GM12878 (cell line): Measurements from ENCODE around the gene DENND1A. TPM values are rescaled to one million over a fixed set of nuclear protein-coding genes. Genes with fewer than 3 reads are reported as not detected.

Experiments used
- CBX3 ChIP-seq: fragments of 200-600 bp; sonication (generic); IDR thresholded peaks from 2 replicates; pipeline ENCODE4 v1.6.1; 2016; ENCODE audit warnings: low read depth, borderline replicate concordance
- IKZF1 ChIP-seq: fragments of 450-650 bp; conservative IDR thresholded peaks from 2 replicates; pipeline ENCODE4 v1.6.1; 2017; ENCODE audit warnings: antibody characterized with exemption, mild to moderate bottlenecking
- IKZF2 ChIP-seq, 2 experiments: fragments of 450-650 bp; IDR thresholded peaks; 2 replicates each; pipeline ENCODE4 v1.6.1; 2017; ENCODE audit warnings: mild to moderate bottlenecking in 2 of 2, moderate library complexity in 2 of 2
- KAT2A ChIP-seq: conservative IDR thresholded peaks from 2 replicates; pipeline ENCODE4 v1.6.1; 2011; ENCODE audit warnings: low read depth, low read length; ENCODE audit not compliant: control insufficient read depth
- MEF2B ChIP-seq: fragments of 450-650 bp; IDR thresholded peaks from 2 replicates; pipeline ENCODE4 v1.6.1; 2018; ENCODE audit warnings: mild to moderate bottlenecking, moderate library complexity; ENCODE audit not compliant: partially characterized antibody, poor library complexity, severe bottlenecking
- MTA2 ChIP-seq: fragments of 450-650 bp; IDR thresholded peaks from 2 replicates; pipeline ENCODE4 v1.6.1; 2016; ENCODE audit warnings: low read depth, mild to moderate bottlenecking, moderate library complexity
- NFIC ChIP-seq: IDR thresholded peaks from 2 replicates; pipeline ENCODE4 v1.6.1; 2012; ENCODE audit warnings: low read depth, mild to moderate bottlenecking, inconsistent platforms, low read length, moderate library complexity
- NR2C2 ChIP-seq: IDR thresholded peaks from 2 replicates; pipeline ENCODE4 v1.6.1; 2011; ENCODE audit warnings: borderline replicate concordance, low read depth; ENCODE audit not compliant: control insufficient read depth, insufficient read length
- PAX8 ChIP-seq: fragments of 450-650 bp; IDR thresholded peaks from 2 replicates; pipeline ENCODE4 v1.6.1; 2017; ENCODE audit warnings: mild to moderate bottlenecking, moderate library complexity
- RUNX3 ChIP-seq: IDR thresholded peaks from 2 replicates; pipeline ENCODE4 v1.6.1; 2012; ENCODE audit warnings: low read length, inconsistent platforms
- SMAD1 ChIP-seq: fragments of 450-650 bp; IDR thresholded peaks from 2 replicates; pipeline ENCODE4 v1.6.1; 2018; ENCODE audit warnings: mild to moderate bottlenecking, low read depth; ENCODE audit not compliant: partially characterized antibody
- SP1 ChIP-seq: IDR thresholded peaks from one replicate; pipeline ENCODE4 v1.6.1; 2011; ENCODE audit warnings: low read depth, low read length
- SUPT20H ChIP-seq: IDR thresholded peaks from 2 replicates; pipeline ENCODE4 v1.6.1; 2011; ENCODE audit warnings: low read depth, mild to moderate bottlenecking, low read length, moderate library complexity, borderline replicate concordance; ENCODE audit not compliant: control insufficient read depth
- TAF1 ChIP-seq: IDR thresholded peaks from 2 replicates; pipeline ENCODE4 v1.6.1; 2011; ENCODE audit warnings: mild to moderate bottlenecking, low read depth, low read length, borderline replicate concordance
- ZNF217 ChIP-seq: fragments of 450-650 bp; IDR thresholded peaks from 2 replicates; pipeline ENCODE4 v1.6.1; 2017; ENCODE audit warnings: antibody characterized with exemption, mild to moderate bottlenecking
- ZNF384 ChIP-seq: IDR thresholded peaks from 2 replicates; pipeline ENCODE4 v1.6.1; 2012; ENCODE audit warnings: low read depth, mild to moderate bottlenecking, low read length, improper control_type of control experiment, borderline replicate concordance
- polyA plus RNA-seq, 11 experiments: library from polyadenylated mRNA; depleted of rRNA in 4 of 11; unstranded in 6 of 11; stranded (reverse) in 5 of 11; fragments of >200 nt; fragmentation: Nextera tagmentation in 4 of 11; fragmentation: Illumina TruSeq in 1 of 11; extraction: Ambion mirVana in 4 of 11; extraction: Trizol in 1 of 11; gene quantifications; 1 replicate in 1 of 11; 2 replicates in 10 of 11; pipeline versions ENCODE4 v1.2.1 to v1.2.3, GENCODE V29; 2011 to 2016; ENCODE audit warnings: inconsistent platforms in 2 of 11, missing spikeins in 2 of 11, low read depth in 1 of 11
- total RNA-seq, 4 experiments: library from RNA; depleted of rRNA in 3 of 4; stranded (reverse); fragments of >200 nt in 3 of 4; fragmentation: Illumina TruSeq in 1 of 4; extraction: Trizol in 1 of 4; gene quantifications; 2 replicates each; pipeline versions ENCODE4 v1.2.1 to v1.2.3, GENCODE V29; 2013 to 2021
- TF ChIP-seq, protein P1 (sequence below): IDR thresholded peaks from 2 replicates; pipeline ENCODE4 v1.6.1; 2012; ENCODE audit warnings: mild to moderate bottlenecking, low read depth, low read length
- TF ChIP-seq, protein P2 (sequence below): fragments of 450-650 bp; IDR thresholded peaks from 2 replicates; pipeline ENCODE4 v1.6.1; 2016; ENCODE audit warnings: mild to moderate bottlenecking
- TF ChIP-seq, protein P3 (sequence below): fragments of 450-650 bp; IDR thresholded peaks from 2 replicates; pipeline ENCODE4 v1.6.1; 2017; ENCODE audit warnings: low read depth, mild to moderate bottlenecking, moderate library complexity
- TF ChIP-seq, protein P4 (sequence below): fragments of 450-650 bp; conservative IDR thresholded peaks from 2 replicates; pipeline ENCODE4 v1.6.1; 2017; ENCODE audit warnings: mild to moderate bottlenecking, moderate library complexity
- TF ChIP-seq, protein P5 (sequence below): fragments of 450-650 bp; IDR thresholded peaks from 2 replicates; pipeline ENCODE4 v1.6.1; 2017; ENCODE audit warnings: mild to moderate bottlenecking, low read depth, inconsistent platforms; ENCODE audit not compliant: poor library complexity, severe bottlenecking

Gene DENND1A
- total and polyA plus RNA-seq, 10 of the 15 experiments (the other 5 are each of a cell fraction or from before 2014, with no cell fraction given): 14.1 to 48.6 (median 35.2) TPM

DNA sequence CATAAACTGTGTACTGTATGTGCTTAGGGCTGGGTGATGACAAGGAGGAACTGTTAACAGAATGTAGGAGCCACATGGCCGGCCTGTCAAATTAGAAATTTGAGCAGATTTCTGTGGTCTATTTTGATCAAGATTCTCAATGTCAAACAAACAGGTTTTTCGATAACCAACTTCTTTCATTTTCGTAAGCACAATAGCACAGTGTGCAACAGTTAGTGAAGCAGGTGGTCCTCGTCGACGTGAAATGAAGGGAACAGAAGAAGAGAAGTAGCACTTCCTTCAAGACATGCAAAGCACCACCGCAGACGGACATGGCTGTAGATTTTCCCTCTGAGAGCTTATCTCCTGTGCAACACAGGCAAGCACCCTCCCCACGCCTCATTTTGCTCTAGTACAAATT, 321.8 kb downstream of the DENND1A start (continued):
- TF ChIP-seq, protein P1, sequence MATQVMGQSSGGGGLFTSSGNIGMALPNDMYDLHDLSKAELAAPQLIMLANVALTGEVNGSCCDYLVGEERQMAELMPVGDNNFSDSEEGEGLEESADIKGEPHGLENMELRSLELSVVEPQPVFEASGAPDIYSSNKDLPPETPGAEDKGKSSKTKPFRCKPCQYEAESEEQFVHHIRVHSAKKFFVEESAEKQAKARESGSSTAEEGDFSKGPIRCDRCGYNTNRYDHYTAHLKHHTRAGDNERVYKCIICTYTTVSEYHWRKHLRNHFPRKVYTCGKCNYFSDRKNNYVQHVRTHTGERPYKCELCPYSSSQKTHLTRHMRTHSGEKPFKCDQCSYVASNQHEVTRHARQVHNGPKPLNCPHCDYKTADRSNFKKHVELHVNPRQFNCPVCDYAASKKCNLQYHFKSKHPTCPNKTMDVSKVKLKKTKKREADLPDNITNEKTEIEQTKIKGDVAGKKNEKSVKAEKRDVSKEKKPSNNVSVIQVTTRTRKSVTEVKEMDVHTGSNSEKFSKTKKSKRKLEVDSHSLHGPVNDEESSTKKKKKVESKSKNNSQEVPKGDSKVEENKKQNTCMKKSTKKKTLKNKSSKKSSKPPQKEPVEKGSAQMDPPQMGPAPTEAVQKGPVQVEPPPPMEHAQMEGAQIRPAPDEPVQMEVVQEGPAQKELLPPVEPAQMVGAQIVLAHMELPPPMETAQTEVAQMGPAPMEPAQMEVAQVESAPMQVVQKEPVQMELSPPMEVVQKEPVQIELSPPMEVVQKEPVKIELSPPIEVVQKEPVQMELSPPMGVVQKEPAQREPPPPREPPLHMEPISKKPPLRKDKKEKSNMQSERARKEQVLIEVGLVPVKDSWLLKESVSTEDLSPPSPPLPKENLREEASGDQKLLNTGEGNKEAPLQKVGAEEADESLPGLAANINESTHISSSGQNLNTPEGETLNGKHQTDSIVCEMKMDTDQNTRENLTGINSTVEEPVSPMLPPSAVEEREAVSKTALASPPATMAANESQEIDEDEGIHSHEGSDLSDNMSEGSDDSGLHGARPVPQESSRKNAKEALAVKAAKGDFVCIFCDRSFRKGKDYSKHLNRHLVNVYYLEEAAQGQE: no peak
- TF ChIP-seq NR2C2: no peak
- no peak for TF ChIP-seq SMAD1
- no peak for TF ChIP-seq ZNF384
- TF ChIP-seq, protein P2, sequence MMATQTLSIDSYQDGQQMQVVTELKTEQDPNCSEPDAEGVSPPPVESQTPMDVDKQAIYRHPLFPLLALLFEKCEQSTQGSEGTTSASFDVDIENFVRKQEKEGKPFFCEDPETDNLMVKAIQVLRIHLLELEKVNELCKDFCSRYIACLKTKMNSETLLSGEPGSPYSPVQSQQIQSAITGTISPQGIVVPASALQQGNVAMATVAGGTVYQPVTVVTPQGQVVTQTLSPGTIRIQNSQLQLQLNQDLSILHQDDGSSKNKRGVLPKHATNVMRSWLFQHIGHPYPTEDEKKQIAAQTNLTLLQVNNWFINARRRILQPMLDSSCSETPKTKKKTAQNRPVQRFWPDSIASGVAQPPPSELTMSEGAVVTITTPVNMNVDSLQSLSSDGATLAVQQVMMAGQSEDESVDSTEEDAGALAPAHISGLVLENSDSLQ: peak; percentile 67
- TF ChIP-seq CBX3: no peak
- no peak; the same call in 1 of the 2 replicates for TF ChIP-seq ZNF217
- TF ChIP-seq, protein P3, sequence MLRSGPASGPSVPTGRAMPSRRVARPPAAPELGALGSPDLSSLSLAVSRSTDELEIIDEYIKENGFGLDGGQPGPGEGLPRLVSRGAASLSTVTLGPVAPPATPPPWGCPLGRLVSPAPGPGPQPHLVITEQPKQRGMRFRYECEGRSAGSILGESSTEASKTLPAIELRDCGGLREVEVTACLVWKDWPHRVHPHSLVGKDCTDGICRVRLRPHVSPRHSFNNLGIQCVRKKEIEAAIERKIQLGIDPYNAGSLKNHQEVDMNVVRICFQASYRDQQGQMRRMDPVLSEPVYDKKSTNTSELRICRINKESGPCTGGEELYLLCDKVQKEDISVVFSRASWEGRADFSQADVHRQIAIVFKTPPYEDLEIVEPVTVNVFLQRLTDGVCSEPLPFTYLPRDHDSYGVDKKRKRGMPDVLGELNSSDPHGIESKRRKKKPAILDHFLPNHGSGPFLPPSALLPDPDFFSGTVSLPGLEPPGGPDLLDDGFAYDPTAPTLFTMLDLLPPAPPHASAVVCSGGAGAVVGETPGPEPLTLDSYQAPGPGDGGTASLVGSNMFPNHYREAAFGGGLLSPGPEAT: 0 out of 2 replicates have a peak, but pooled peaks have one; percentile 48
- TF ChIP-seq TAF1: no peak
- TF ChIP-seq RUNX3: peak; percentile 79
- no peak for TF ChIP-seq KAT2A
- TF ChIP-seq NFIC: no peak
- TF ChIP-seq MTA2: peak; percentile 72
- peak; percentile 67 to 78; a peak in 3 of 4 replicates for TF ChIP-seq IKZF2 (IDR thresholded peaks at IDR 0.05)
- no peak for TF ChIP-seq MEF2B
- TF ChIP-seq, protein P4, sequence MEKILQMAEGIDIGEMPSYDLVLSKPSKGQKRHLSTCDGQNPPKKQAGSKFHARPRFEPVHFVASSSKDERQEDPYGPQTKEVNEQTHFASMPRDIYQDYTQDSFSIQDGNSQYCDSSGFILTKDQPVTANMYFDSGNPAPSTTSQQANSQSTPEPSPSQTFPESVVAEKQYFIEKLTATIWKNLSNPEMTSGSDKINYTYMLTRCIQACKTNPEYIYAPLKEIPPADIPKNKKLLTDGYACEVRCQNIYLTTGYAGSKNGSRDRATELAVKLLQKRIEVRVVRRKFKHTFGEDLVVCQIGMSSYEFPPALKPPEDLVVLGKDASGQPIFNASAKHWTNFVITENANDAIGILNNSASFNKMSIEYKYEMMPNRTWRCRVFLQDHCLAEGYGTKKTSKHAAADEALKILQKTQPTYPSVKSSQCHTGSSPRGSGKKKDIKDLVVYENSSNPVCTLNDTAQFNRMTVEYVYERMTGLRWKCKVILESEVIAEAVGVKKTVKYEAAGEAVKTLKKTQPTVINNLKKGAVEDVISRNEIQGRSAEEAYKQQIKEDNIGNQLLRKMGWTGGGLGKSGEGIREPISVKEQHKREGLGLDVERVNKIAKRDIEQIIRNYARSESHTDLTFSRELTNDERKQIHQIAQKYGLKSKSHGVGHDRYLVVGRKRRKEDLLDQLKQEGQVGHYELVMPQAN: no peak
- no peak for TF ChIP-seq PAX8
- no peak for TF ChIP-seq SUPT20H
- TF ChIP-seq IKZF1: peak; percentile 58
- TF ChIP-seq, protein P5, sequence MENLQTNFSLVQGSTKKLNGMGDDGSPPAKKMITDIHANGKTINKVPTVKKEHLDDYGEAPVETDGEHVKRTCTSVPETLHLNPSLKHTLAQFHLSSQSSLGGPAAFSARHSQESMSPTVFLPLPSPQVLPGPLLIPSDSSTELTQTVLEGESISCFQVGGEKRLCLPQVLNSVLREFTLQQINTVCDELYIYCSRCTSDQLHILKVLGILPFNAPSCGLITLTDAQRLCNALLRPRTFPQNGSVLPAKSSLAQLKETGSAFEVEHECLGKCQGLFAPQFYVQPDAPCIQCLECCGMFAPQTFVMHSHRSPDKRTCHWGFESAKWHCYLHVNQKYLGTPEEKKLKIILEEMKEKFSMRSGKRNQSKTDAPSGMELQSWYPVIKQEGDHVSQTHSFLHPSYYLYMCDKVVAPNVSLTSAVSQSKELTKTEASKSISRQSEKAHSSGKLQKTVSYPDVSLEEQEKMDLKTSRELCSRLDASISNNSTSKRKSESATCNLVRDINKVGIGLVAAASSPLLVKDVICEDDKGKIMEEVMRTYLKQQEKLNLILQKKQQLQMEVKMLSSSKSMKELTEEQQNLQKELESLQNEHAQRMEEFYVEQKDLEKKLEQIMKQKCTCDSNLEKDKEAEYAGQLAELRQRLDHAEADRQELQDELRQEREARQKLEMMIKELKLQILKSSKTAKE: peak; percentile 95
- TF ChIP-seq SP1: no peak
